IgD-negative memory B cell (primary cell): ENCODE results near the gene NDUFAF2. TPM values are rescaled to one million over a fixed set of nuclear protein-coding genes. Genes with fewer than 3 reads are reported as not detected.

Source experiments
- polyA plus RNA-seq: library from polyadenylated mRNA; unstranded; fragments of 300-500 nt; fragmentation: Illumina TruSeq; gene quantifications from one replicate; pipeline ENCODE4 v1.2.3, GENCODE V29; 2021

NDUFAF2 gene
- polyA plus RNA-seq, 1 donor from 2014 or later: 21.1 TPM

Other genes starting within 250 kb of the NDUFAF2 start
- 0.23 TPM for gene DEPDC1B, start 245.0 kb upstream of the NDUFAF2 start, polyA plus RNA-seq
- gene ELOVL7, start 100.9 kb upstream of the NDUFAF2 start, polyA plus RNA-seq: 0.90 TPM
- gene ERCC8, start 135 bp upstream of the NDUFAF2 start, polyA plus RNA-seq: 12.0 TPM
- gene SMIM15, start 217.3 kb downstream of the NDUFAF2 start, polyA plus RNA-seq: 28.3 TPM